Neuronal stem cell (in vitro differentiated cells): ENCODE data around the gene GIPR. TPM values are rescaled to one million over a fixed set of nuclear protein-coding genes. Genes with fewer than 3 reads are reported as not detected.

ENCODE experiments used
- DNase-seq: peaks from one replicate; pipeline ENCODE4 v3.0.0-alpha.2; 2013; ENCODE audit warnings: low spot score
- H2AFZ ChIP-seq: one replicate; pipeline ENCODE4 v1.6.1; 2013; ENCODE audit warnings: mild to moderate bottlenecking, low read length, inconsistent platforms
- H2AK5ac ChIP-seq: 2 replicates; pipeline ENCODE4 v1.6.1; 2013; ENCODE audit warnings: low read depth, mild to moderate bottlenecking, inconsistent platforms, low read length, moderate library complexity, mixed read lengths
- H2BK120ac ChIP-seq: 2 replicates; pipeline ENCODE4 v1.6.1; 2013; ENCODE audit warnings: low read depth, mild to moderate bottlenecking, inconsistent platforms, low read length, moderate library complexity, mixed read lengths
- H2BK12ac ChIP-seq: one replicate; pipeline ENCODE4 v1.6.1; 2013; ENCODE audit warnings: low read length, inconsistent platforms
- H2BK15ac ChIP-seq: 2 replicates; pipeline ENCODE4 v1.6.1; 2013; ENCODE audit warnings: mild to moderate bottlenecking, low read length, inconsistent platforms, mixed read lengths
- H2BK5ac ChIP-seq: one replicate; pipeline ENCODE4 v1.6.1; 2013; ENCODE audit warnings: inconsistent platforms, mild to moderate bottlenecking, low read length, moderate library complexity
- H3K14ac ChIP-seq: one replicate; pipeline ENCODE4 v1.6.1; 2013; ENCODE audit warnings: low read length, inconsistent platforms
- H3K18ac ChIP-seq: 2 replicates; pipeline ENCODE4 v1.6.1; 2013; ENCODE audit warnings: low read length, inconsistent platforms
- H3K23ac ChIP-seq: 2 replicates; pipeline ENCODE4 v1.6.1; 2013; ENCODE audit warnings: low read depth, mild to moderate bottlenecking, mixed read lengths, low read length, inconsistent platforms; ENCODE audit not compliant: poor library complexity
- H3K27ac ChIP-seq: replicated peaks from 3 replicates; pipeline ENCODE4 v1.5.1; 2013; ENCODE audit warnings: low read length, inconsistent platforms
- H3K27me3 ChIP-seq, 3 experiments: 2 replicates each; pipeline ENCODE4 v1.6.1; 2013; ENCODE audit warnings: low read length in 3 of 3, mild to moderate bottlenecking in 2 of 3, inconsistent platforms in 1 of 3, low read depth in 1 of 3, mixed read lengths in 1 of 3, moderate library complexity in 1 of 3; ENCODE audit not compliant: control insufficient read depth in 3 of 3, insufficient read depth in 3 of 3
- H3K36me3 ChIP-seq, 2 donors: replicated peaks in 1 of 2; 2 replicates each; pipeline ENCODE4 v1.6.1; 2013; ENCODE audit warnings: low read length in 2 of 2; ENCODE audit not compliant: control insufficient read depth in 2 of 2, insufficient read depth in 2 of 2
- H3K4ac ChIP-seq: 2 replicates; pipeline ENCODE4 v1.6.1; 2013; ENCODE audit warnings: inconsistent platforms, mild to moderate bottlenecking, low read length, moderate library complexity
- H3K4me1 ChIP-seq, 2 donors: 1 replicate in 1 of 2; 2 replicates in 1 of 2; pipeline ENCODE4 v1.6.1; 2013; ENCODE audit warnings: low read length in 2 of 2, low read depth in 1 of 2; ENCODE audit not compliant: control insufficient read depth in 2 of 2, insufficient read depth in 1 of 2
- H3K4me2 ChIP-seq: one replicate; pipeline ENCODE4 v1.6.1; 2013; ENCODE audit warnings: mild to moderate bottlenecking, low read length, inconsistent platforms; ENCODE audit not compliant: insufficient read depth, poor library complexity, severe bottlenecking
- H3K4me3 ChIP-seq, 2 donors: 2 replicates each; pipeline ENCODE4 v1.5.1; 2013; ENCODE audit warnings: low read length in 2 of 2, mild to moderate bottlenecking in 2 of 2, inconsistent platforms in 1 of 2, moderate library complexity in 1 of 2
- H3K79me1 ChIP-seq: one replicate; pipeline ENCODE4 v1.6.1; 2013; ENCODE audit warnings: low read depth, mild to moderate bottlenecking, inconsistent platforms, low read length, moderate library complexity
- H3K9ac ChIP-seq: one replicate; pipeline ENCODE4 v1.6.1; 2013; ENCODE audit warnings: mild to moderate bottlenecking, low read depth, low read length, inconsistent platforms; ENCODE audit not compliant: poor library complexity
- H3K9me3 ChIP-seq, 2 donors: replicated peaks in 1 of 2; 2 replicates each; pipeline versions ENCODE3 to v1.6.1; 2013; ENCODE audit warnings: low read length in 2 of 2, mild to moderate bottlenecking in 2 of 2, inconsistent platforms in 1 of 2, low read depth in 1 of 2, mixed read lengths in 1 of 2, moderate library complexity in 1 of 2; ENCODE audit not compliant: control insufficient read depth in 2 of 2, insufficient read depth in 1 of 2
- H4K8ac ChIP-seq: one replicate; pipeline ENCODE4 v1.6.1; 2013; ENCODE audit warnings: low read depth, mild to moderate bottlenecking, inconsistent platforms, low read length, moderate library complexity
- H4K91ac ChIP-seq: one replicate; pipeline ENCODE4 v1.6.1; 2013; ENCODE audit warnings: low read length, low read depth, mild to moderate bottlenecking, inconsistent platforms; ENCODE audit not compliant: poor library complexity
- WGBS, 2 donors: extraction: QIAGEN DNeasy Blood & Tissue Kit; methylation state at CpG; one replicate each; pipeline ENCODE4 v1.1.7; 2013; ENCODE audit warnings: missing lambda C conversion rate in 2 of 2, mixed read lengths in 1 of 2; ENCODE audit not compliant: insufficient read length in 2 of 2, insufficient replicate concordance in 1 of 2; ENCODE audit errors: extremely low coverage in 2 of 2; 5-methylcytosine and 5-hydroxymethylcytosine counted together
- polyA plus RNA-seq, 2 experiments: library from polyadenylated mRNA; stranded (reverse); fragments of 200-250 nt; gene quantifications; one replicate each; pipeline ENCODE4 v1.2.3, GENCODE V29; 2013

The GIPR gene, protein sequence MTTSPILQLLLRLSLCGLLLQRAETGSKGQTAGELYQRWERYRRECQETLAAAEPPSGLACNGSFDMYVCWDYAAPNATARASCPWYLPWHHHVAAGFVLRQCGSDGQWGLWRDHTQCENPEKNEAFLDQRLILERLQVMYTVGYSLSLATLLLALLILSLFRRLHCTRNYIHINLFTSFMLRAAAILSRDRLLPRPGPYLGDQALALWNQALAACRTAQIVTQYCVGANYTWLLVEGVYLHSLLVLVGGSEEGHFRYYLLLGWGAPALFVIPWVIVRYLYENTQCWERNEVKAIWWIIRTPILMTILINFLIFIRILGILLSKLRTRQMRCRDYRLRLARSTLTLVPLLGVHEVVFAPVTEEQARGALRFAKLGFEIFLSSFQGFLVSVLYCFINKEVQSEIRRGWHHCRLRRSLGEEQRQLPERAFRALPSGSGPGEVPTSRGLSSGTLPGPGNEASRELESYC
- polyA plus RNA-seq (2013, experiment 1 of 2) = 0.17 TPM
- polyA plus RNA-seq (2013, experiment 2 of 2) = 0.03 TPM

DNA sequence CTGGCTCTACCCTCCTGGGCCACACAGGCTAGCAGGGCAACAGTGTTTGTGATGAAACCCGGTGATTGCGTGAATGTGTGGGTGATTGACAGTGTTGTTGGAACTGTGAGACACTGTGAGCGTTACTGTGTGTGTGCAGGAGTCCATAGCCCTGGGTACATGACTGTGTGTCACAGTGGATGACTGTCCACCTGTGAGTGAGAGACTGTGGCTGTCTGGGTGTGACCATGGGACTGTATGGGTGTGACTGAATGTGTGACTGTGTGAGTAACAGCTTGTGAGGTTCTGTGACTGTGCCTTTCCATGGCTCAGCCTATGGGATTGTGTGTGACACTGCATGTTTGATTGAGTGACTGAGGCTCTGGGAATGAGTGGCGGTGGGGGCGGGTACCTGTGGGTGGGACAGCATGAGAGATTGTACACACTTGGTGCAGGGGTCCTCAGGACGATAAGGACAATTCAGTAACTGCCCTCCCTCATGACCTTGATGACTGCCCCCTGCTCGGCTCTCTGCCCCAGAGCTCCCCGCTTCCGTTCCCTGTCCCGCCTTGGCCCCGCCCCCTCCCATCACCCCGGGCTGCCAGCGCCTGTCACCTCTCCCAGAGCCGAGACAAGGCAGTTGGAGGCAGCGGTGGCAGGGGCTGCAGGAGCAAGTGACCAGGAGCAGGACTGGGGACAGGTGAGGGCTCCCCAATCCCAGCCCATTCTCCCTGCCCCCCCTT lies at the start of gene GIPR:
TSS of gene GIPR (plus strand) at position 602 of the 722 bp plus-strand sequence. CDS start 1,300 bp downstream, outside the sequence.
- no peaks in the 10 kb centered on the region for H3K36me3 ChIP-seq
- peaks cover 0 to 5% of the 10 kb centered on the region in 2 donors for H3K9me3 ChIP-seq
- peak within 1 kb of the TSS; percentile 46 to 53 for H3K4me3 ChIP-seq
- H2AK5ac ChIP-seq = no peak within 1 kb of the TSS
- no peak within 1 kb of the TSS for H3K14ac ChIP-seq
- no peak within 1 kb of the TSS for H2BK5ac ChIP-seq
- no peak within 1 kb of the TSS for H2BK12ac ChIP-seq
- H3K27me3 ChIP-seq = peaks cover 4 to 46% (median 21%) of the 10 kb centered on the region in 3 experiments
- H2BK120ac ChIP-seq = no peak within 1 kb of the TSS
- no peak within 1 kb of the TSS for H4K8ac ChIP-seq
- H3K4me2 ChIP-seq = peak within 1 kb of the TSS; percentile 68
- no peak for DNase-seq
- peak within 1 kb of the TSS; percentile 94 for H3K23ac ChIP-seq
- no peak within 1 kb of the TSS for H3K4ac ChIP-seq
- H3K27ac ChIP-seq = no peak within 1 kb of the TSS
- peak within 1 kb of the TSS; percentile 80 for H3K9ac ChIP-seq
- H2AFZ ChIP-seq = peak within 1 kb of the TSS; percentile 82
- H3K4me1 ChIP-seq = peaks cover 12 to 16% of the 10 kb centered on the region in 2 donors
- no peak within 1 kb of the TSS for H2BK15ac ChIP-seq
- H3K18ac ChIP-seq = no peak within 1 kb of the TSS
- no peak within 1 kb of the TSS for H4K91ac ChIP-seq
- no peaks in the 10 kb centered on the region for H3K79me1 ChIP-seq
- WGBS, 2 donors = no CpG with 5 or more reads among the region's 15 CpGs

DNA sequence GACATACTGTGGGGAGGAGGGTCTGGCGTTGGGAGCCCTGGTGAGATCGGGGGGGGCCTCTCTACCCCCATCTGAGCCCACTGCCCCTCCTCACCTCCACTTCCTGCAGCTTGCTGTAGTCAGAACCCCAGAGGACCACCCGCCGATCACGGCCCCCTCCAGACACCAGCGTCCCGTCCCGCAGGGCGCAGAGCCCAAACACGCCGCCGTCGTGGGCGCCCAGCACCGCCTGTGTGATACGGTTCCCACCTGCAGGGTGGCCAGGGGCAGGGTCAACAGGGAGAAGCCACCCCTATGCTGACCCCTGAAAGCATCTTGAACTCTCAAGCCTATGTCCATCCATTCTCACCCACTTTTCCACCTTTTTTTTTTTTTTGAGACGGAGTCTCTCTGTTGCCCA lies 46.6 kb upstream of the GIPR start:
- no peak overlapping the region for H3K14ac ChIP-seq
- H3K23ac ChIP-seq = peak overlapping the region; percentile 6
- no peak overlapping the region for H3K18ac ChIP-seq
- H3K9me3 ChIP-seq = no peaks in the 10 kb centered on the region
- H3K27ac ChIP-seq = no peak overlapping the region
- H3K4ac ChIP-seq = no peak overlapping the region
- H4K91ac ChIP-seq = no peak overlapping the region
- H2BK12ac ChIP-seq = no peak overlapping the region
- peaks cover 0 to 2% of the 10 kb centered on the region in 2 donors for H3K36me3 ChIP-seq
- no peak overlapping the region for H3K4me3 ChIP-seq
- no peak overlapping the region for H2BK15ac ChIP-seq
- peaks cover 0 to 4% of the 10 kb centered on the region in 2 donors for H3K4me1 ChIP-seq
- H2AK5ac ChIP-seq = peak overlapping the region; percentile 46
- H3K27me3 ChIP-seq = no peaks in the 10 kb centered on the region
- H4K8ac ChIP-seq = no peak overlapping the region
- H3K79me1 ChIP-seq = peaks cover 1% of the 10 kb centered on the region
- peak overlapping the region; percentile 50 for H3K9ac ChIP-seq
- no CpG with 5 or more reads among the region's 17 CpGs for WGBS, 2 donors
- no peak overlapping the region for H2AFZ ChIP-seq
- H2BK5ac ChIP-seq = no peak overlapping the region
- DNase-seq = no peak
- no peak overlapping the region for H2BK120ac ChIP-seq
- no peak overlapping the region for H3K4me2 ChIP-seq

DNA sequence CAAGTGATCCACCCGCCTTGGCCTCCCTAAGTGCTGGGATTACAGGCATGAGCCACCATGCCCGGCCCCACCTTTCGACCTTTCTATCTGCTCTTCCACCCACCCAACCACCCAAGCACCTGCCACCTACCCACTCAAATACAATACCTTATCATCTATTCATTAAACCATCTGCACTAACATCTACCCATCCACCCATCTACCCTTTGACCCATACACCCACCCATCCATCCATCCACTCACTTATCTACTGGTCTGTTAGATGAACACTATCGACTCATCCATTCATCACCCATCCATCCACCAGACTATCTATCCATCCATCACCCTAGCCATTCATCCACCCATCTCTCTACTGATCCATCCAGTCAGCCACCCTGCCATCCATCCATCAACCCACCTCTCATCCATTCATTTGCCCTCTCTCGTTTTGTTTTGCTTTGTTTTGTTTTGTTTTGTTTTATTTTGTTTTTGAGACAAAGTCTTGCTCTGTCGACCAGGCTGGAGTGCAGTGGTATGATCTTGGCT lies 46.0 kb upstream of the GIPR start:
- Histone ChIP-seq H3K27me3 (no peaks in the 10 kb centered on the region), H3K4me1 (no peaks in the 10 kb centered on the region), H2BK5ac (no peak overlapping the region), H3K9ac (peak overlapping the region; percentile 12), H3K79me1 (peaks cover 1% of the 10 kb centered on the region), H3K14ac (no peak overlapping the region), H2AK5ac (no peak overlapping the region), H3K23ac (no peak overlapping the region), H3K18ac (no peak overlapping the region), H3K4me3 (no peak overlapping the region), H2AFZ (no peak overlapping the region), H4K8ac (no peak overlapping the region), H2BK120ac (no peak overlapping the region), H3K9me3 (no peaks in the 10 kb centered on the region), H3K4ac (no peak overlapping the region), H3K27ac (no peak overlapping the region), H2BK15ac (no peak overlapping the region), H4K91ac (no peak overlapping the region), H3K36me3 (peaks cover 0 to 2% of the 10 kb centered on the region in 2 donors), H2BK12ac (no peak overlapping the region), H3K4me2 (no peak overlapping the region)
- DNase-seq = no peak
- no CpG with 5 or more reads among the region's 6 CpGs for WGBS, 2 donors

DNA sequence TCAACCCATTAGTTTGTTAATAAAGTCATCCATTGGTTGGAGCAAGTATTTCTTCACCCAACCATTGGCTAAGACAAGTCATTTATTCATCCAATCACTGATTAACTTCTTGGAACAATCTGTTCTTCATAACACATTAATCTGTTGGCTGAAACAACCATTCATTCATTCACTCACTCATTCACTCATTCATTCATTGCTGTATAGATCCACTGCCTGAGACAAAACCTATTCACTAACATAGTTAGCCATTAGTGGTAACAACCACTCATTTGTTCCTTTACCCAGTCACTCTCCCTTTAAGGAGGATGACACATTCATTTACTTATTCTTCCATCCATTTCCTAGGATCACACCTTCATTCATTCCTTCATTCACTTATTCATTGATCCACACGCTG lies 44.0 kb upstream of the GIPR start:
- no peak overlapping the region for H3K23ac ChIP-seq
- no peaks in the 10 kb centered on the region for H3K27me3 ChIP-seq
- DNase-seq = no peak
- H3K9me3 ChIP-seq = no peaks in the 10 kb centered on the region
- no peaks in the 10 kb centered on the region for H3K4me1 ChIP-seq
- no CpG with 5 or more reads among the region's 1 CpG for WGBS, 2 donors
- no peak overlapping the region for H2BK120ac ChIP-seq
- H4K91ac ChIP-seq = no peak overlapping the region
- no peak overlapping the region for H3K27ac ChIP-seq
- H4K8ac ChIP-seq = no peak overlapping the region
- H2BK15ac ChIP-seq = no peak overlapping the region
- no peak overlapping the region for H2AK5ac ChIP-seq
- H2BK12ac ChIP-seq = no peak overlapping the region
- H3K4me2 ChIP-seq = no peak overlapping the region
- peaks cover 1% of the 10 kb centered on the region for H3K79me1 ChIP-seq
- peaks cover 2 to 3% of the 10 kb centered on the region in 2 donors for H3K36me3 ChIP-seq
- no peak overlapping the region for H2BK5ac ChIP-seq
- no peak overlapping the region for H3K9ac ChIP-seq
- H2AFZ ChIP-seq = no peak overlapping the region
- no peak overlapping the region for H3K4me3 ChIP-seq
- H3K18ac ChIP-seq = no peak overlapping the region
- no peak overlapping the region for H3K14ac ChIP-seq
- no peak overlapping the region for H3K4ac ChIP-seq
